ENCODE measurements around the gene ALAD.

DNA sequence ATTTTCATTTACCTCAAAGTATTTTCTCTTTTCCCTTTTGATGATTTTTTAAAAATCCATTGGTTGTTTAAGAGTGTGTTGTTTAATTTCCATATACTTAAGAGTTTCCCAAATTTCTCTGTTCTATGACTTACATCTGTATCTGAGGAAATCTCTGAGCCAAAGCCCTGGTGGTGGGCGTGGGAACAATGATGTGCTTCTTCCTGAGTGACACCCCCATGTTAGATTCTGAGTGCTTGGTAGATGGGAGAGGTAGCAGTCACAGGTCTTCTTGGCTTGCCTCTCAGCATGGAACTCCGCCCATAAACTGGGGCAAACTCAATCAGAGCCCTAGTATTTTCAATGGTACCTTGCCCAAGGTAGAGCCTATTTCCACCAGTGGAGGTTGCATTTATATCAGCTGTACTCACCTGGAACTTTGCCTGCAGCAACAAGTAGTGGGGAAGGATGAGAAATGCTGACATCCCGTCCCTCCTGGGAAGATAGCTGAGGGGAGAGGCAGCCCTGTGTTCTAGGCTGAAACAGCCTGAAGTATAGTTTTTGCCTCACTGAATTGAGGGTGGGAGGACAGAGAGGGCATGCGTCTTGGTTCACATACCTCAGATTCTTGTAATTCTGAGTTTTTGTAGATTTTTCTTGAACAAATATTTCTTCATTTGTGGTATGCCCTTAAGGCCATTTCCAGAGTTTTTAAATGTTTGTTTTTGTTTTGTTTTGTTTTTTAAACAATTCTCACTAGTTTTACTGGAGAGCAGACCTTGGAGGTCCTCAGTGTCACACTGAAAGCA is 35.8 kb upstream of the ALAD start:
- TF ChIP-seq, protein P1, sequence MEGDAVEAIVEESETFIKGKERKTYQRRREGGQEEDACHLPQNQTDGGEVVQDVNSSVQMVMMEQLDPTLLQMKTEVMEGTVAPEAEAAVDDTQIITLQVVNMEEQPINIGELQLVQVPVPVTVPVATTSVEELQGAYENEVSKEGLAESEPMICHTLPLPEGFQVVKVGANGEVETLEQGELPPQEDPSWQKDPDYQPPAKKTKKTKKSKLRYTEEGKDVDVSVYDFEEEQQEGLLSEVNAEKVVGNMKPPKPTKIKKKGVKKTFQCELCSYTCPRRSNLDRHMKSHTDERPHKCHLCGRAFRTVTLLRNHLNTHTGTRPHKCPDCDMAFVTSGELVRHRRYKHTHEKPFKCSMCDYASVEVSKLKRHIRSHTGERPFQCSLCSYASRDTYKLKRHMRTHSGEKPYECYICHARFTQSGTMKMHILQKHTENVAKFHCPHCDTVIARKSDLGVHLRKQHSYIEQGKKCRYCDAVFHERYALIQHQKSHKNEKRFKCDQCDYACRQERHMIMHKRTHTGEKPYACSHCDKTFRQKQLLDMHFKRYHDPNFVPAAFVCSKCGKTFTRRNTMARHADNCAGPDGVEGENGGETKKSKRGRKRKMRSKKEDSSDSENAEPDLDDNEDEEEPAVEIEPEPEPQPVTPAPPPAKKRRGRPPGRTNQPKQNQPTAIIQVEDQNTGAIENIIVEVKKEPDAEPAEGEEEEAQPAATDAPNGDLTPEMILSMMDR (IDR thresholded peaks at IDR 0.05; ENCODE audit: low read length) = no peak
- no peak for TF ChIP-seq EZH2 (optimal IDR thresholded peaks at IDR 0.05; ENCODE audit: low read depth, low read length)

All from MM.1S (cell line).